Activated CD4-positive, alpha-beta T cell treated with anti-CD3 and anti-CD28 coated beads for 24 hours (primary cell): ENCODE measurements around the gene SETX.
"Not testable (repeated sequence)": the region's sequence is repeated elsewhere in the genome, so short reads cannot be mapped to it uniquely, and the experiment has no call there.

Source experiments
- DNase-seq, 2 donors: peaks; one replicate each; pipeline ENCODE4 v3.0.0-alpha.2; 2020; ENCODE audit warnings: low read depth in 2 of 2

The SETX gene, protein sequence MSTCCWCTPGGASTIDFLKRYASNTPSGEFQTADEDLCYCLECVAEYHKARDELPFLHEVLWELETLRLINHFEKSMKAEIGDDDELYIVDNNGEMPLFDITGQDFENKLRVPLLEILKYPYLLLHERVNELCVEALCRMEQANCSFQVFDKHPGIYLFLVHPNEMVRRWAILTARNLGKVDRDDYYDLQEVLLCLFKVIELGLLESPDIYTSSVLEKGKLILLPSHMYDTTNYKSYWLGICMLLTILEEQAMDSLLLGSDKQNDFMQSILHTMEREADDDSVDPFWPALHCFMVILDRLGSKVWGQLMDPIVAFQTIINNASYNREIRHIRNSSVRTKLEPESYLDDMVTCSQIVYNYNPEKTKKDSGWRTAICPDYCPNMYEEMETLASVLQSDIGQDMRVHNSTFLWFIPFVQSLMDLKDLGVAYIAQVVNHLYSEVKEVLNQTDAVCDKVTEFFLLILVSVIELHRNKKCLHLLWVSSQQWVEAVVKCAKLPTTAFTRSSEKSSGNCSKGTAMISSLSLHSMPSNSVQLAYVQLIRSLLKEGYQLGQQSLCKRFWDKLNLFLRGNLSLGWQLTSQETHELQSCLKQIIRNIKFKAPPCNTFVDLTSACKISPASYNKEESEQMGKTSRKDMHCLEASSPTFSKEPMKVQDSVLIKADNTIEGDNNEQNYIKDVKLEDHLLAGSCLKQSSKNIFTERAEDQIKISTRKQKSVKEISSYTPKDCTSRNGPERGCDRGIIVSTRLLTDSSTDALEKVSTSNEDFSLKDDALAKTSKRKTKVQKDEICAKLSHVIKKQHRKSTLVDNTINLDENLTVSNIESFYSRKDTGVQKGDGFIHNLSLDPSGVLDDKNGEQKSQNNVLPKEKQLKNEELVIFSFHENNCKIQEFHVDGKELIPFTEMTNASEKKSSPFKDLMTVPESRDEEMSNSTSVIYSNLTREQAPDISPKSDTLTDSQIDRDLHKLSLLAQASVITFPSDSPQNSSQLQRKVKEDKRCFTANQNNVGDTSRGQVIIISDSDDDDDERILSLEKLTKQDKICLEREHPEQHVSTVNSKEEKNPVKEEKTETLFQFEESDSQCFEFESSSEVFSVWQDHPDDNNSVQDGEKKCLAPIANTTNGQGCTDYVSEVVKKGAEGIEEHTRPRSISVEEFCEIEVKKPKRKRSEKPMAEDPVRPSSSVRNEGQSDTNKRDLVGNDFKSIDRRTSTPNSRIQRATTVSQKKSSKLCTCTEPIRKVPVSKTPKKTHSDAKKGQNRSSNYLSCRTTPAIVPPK (N-terminal part only)

DNA sequence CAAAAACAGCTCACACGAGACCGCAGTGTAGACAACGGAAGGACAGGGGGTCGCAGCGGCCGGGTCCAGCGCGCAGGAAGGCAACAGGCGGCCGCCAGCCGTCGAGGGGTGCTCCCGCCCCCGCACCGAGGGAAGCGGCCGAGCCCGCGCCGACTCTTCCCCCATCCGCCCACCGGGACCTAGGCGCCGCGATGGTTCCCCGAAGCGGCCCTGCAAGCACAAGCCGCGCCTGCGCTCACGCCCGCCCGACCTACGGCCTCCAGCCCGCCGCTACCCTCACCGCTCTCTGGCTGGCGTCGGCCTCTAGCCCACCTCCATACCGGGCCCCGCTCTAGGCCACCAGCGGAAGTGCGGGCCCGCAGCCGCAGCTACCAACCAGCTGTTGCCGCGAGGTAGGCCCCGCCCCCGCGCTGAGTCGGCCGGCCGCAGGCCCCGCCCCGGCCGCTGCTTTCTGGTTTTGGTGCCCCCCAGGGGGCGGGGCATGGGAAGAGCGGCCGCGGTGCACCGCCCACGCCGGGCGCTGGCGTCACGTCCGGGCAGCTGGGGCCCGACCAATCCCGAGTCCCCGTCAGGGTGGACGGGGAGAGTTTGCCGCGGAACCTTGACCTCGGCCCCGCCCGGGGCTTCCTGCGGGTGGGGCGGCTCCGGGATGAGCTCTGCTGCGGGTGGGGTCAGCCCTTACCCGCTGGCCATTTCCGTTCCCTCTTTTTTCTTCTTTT, at the start of gene SETX:
TSS of gene SETX (minus strand) at position 350 of the 719 bp plus-strand sequence. CDS start 5,558 bp downstream, outside the sequence.
- DNase-seq = peak; percentile 96 to 97

GRCh38 chr9:132404228-132404881, 49.6 kb upstream of the SETX start:
- no peak for DNase-seq

DNA sequence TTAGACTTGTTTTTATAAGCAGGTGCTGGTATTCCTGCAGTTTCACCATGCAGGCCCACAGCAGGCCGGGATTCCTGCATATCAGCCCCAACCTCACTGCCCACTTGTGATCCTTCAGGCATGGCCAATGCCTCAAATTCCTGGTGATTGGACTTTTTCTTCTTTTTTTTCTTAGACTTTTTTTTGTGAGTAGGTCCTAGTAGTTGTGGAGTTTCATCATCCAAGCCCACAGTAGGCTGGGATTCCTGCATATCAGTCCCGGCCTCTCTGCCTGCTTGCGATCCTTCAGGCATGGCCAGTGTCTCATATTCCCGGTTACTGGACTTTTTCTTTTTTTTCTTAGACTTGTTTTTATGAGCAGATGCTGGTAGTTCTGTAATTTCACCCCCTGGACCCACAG, 47.0 kb upstream of the SETX start:
- DNase-seq = no peak

DNA sequence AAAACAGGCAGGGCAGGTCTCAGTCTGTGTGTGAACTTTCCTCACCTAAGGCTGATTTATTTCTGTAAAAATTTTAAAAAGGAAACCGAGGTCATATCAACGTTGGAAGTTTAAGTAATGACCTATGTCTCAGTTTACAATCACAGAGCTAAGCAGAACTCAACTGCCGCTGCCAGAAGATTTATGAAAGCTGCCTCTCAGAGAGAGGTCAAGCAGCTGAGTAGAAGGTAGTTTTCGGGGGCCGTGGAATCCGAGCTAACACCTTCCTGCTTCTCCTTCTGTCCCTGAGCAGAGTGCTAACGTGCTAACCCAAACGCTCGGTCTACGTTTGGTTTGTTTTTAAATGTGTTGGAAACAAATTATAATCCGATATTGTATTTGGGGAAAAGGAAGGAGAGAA, 40.8 kb upstream of the SETX start:
- DNase-seq = no peak

- no peak for DNase-seq
Observed at GRCh38 chr9:132391449-132391848, 36.7 kb upstream of the SETX start.

GRCh38 chr9:132390966-132391365, 36.2 kb upstream of the SETX start:
- no peak for DNase-seq

- DNase-seq = no peak
Observed at GRCh38 chr9:132387133-132387532, 32.3 kb upstream of the SETX start.

GRCh38 chr9:132384376-132384775, 29.6 kb upstream of the SETX start:
- DNase-seq = no peak

DNA sequence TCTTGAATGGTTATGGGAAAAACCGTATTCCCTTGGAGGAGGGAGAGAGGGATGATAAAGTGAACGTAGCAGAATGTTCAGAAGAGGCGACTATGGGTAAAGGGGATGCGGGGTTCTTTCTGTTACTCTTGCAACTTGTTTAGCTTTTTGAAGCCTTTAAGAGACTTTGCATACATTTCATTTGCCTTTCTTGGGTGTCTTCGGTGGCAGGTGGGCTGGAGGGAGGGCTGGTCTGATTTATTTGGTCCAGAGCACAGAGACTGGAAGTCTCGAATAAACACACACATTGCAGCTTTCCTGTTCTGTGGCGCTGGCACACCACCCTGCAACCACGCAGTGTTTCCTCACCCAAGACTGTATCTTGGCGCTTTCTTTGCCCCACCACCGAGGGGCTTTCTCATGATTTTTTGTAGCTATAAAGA, 28.7 kb upstream of the SETX start:
- DNase-seq = no peak

GRCh38 chr9:132381966-132382541, 27.3 kb upstream of the SETX start:
- DNase-seq = no peak

DNA sequence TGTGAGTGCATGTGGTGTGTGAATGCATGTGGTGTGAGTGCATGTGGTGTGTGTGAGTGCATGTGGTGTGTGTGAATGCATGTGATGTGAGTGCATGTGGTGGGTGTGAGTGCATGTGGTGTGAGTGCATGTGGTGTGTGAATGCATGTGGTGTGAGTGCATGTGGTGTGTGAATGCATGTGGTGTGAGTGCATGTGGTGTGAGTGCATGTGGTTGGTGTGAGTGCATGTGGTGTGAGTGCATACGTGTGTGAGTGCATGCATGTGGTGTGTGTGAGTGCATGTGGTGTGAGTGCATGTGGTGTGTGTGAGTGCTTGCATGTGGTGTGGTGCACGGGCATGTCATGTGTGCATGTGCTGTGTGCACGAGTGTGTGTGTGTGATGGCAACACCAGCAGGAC, 23.6 kb upstream of the SETX start:
- DNase-seq = not testable (repeated sequence)

DNA sequence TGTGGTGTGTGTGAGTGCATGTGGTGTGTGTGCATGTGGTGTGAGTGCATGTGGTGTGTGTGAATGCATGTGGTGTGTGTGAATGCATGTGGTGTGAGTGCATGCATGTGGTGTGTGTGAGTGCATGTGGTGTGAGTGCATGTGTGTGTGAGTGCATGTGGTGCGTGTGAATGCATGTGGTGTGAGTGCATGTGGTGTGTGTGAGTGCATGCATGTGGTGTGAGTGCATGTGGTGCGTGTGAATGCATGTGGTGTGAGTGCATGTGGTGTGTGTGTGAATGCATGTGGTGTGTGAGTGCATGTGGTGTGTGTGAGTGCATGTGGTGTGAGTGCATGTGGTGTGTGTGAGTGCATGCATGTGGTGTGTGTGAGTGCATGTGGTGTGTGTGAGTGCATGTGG, 23.0 kb upstream of the SETX start:
- DNase-seq = not testable (repeated sequence)

- DNase-seq = no peak
Observed at GRCh38 chr9:132372177-132373095, 17.6 kb upstream of the SETX start.

GRCh38 chr9:132370592-132370991, 15.8 kb upstream of the SETX start:
- DNase-seq = no peak

- DNase-seq = no peak
Observed at GRCh38 chr9:132369421-132369820, 14.6 kb upstream of the SETX start.

- no peak for DNase-seq
Observed at GRCh38 chr9:132367613-132368313, 13.0 kb upstream of the SETX start.

- no peak for DNase-seq
Observed at GRCh38 chr9:132366481-132366880, 11.7 kb upstream of the SETX start.

DNA sequence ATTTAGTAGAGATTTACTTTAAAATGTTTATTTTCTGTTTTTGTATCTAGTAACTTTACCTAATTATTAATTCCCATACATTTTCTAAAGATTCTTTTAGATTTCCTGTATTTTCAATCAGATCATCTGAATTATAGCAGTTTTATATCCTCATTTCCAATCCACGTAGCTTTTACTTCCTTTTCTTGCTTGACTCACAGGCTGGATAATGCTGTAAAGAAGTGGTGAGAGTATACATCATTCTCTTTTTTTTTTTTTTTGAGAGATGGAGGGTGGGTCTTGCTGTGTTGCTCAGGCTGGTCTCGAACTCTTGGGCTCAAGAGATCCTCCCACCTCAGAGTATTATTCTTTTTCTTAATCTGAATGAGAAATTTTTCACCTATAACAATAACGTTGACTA, 11.2 kb upstream of the SETX start:
- DNase-seq = no peak

GRCh38 chr9:132364068-132364467, 9.3 kb upstream of the SETX start:
- DNase-seq = no peak
